GM21723 (cell line): Measurements from ENCODE around the gene MAGED1.
A peak's percentile ranks its signal among the peaks of the same experiment; 100 is the strongest.
"Not testable (repeated sequence)": the region's sequence is repeated elsewhere in the genome, so short reads cannot be mapped to it uniquely, and the experiment has no call there.

Source experiments
- ATAC-seq: cut with Tn5 transposase; IDR thresholded peaks from one replicate; pipeline ENCODE4 v1.9.1; 2021; ENCODE audit warnings: mild to moderate bottlenecking, moderate library complexity; ENCODE audit not compliant: unreplicated experiment

Gene MAGED1

GRCh38 chrX:51893931-51894696, 691 bp downstream of the MAGED1 start:
- no peak for ATAC-seq

GRCh38 chrX:51894697-51895336, 1.4 kb downstream of the MAGED1 start:
- ATAC-seq, result peak; percentile 48

- ATAC-seq, result no peak
Measured at GRCh38 chrX:51896626-51897025, 3.2 kb downstream of the MAGED1 start.

GRCh38 chrX:51899741-51900140, 6.3 kb downstream of the MAGED1 start:
- no peak for ATAC-seq

GRCh38 chrX:51902510-51903050, 9.2 kb downstream of the MAGED1 start:
- ATAC-seq, result no peak

- ATAC-seq, result not testable (repeated sequence)
Measured at GRCh38 chrX:51905152-51905551, 11.7 kb downstream of the MAGED1 start.

- no peak for ATAC-seq
Measured at GRCh38 chrX:51905711-51906110, 12.3 kb downstream of the MAGED1 start.

- no peak for ATAC-seq
Measured at GRCh38 chrX:51917604-51918003, 24.2 kb downstream of the MAGED1 start.

- ATAC-seq, result no peak
Measured at GRCh38 chrX:51922561-51922960, 29.1 kb downstream of the MAGED1 start.

- ATAC-seq, result no peak
Measured at GRCh38 chrX:51931566-51932150, 38.2 kb downstream of the MAGED1 start.
